ENCODE measurements around the gene HIRIP3.

DNA sequence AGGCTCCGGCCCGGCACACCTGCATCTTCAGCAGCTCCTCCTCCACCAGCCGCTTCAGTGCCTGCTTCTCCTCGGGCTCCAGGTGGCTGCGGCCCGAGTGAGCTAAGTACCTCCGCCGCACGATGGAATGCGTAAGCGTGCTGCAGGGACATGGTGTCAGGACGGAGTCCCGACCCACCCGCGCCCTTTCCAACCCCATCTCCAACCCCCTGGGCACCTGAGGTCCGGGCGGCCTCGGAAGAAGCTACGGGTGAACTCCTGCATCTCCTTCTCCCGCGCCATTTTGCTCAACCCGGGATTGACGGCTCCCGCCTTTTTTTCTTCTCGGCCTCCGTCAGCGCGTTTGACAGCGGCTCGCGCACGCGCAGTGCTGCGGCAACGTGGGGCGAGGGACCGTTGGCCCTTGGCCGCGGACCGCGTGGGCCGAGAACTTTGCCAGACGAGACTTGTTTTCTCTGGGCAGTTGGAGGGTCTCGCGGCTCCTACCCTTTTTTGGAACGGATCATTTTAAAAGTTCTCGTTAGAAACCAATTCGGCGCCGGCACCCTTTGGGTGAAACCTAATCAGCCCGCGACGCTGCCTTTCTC, at the start of gene HIRIP3:
- TF ChIP-seq EZH2 (IDR thresholded peaks at IDR 0.05; ENCODE audit: borderline replicate concordance, low read depth, low read length, severe bottlenecking) = no peak
- no peak for TF ChIP-seq FOS (IDR thresholded peaks at IDR 0.05; ENCODE audit: borderline replicate concordance, insufficient read depth, low read length)
- TF ChIP-seq, protein P1, sequence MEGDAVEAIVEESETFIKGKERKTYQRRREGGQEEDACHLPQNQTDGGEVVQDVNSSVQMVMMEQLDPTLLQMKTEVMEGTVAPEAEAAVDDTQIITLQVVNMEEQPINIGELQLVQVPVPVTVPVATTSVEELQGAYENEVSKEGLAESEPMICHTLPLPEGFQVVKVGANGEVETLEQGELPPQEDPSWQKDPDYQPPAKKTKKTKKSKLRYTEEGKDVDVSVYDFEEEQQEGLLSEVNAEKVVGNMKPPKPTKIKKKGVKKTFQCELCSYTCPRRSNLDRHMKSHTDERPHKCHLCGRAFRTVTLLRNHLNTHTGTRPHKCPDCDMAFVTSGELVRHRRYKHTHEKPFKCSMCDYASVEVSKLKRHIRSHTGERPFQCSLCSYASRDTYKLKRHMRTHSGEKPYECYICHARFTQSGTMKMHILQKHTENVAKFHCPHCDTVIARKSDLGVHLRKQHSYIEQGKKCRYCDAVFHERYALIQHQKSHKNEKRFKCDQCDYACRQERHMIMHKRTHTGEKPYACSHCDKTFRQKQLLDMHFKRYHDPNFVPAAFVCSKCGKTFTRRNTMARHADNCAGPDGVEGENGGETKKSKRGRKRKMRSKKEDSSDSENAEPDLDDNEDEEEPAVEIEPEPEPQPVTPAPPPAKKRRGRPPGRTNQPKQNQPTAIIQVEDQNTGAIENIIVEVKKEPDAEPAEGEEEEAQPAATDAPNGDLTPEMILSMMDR (IDR thresholded peaks at IDR 0.05; ENCODE audit: extremely low read depth in 1 of 2, insufficient read depth in 1 of 2, low read depth in 1 of 2, low read length in 2 of 2) = no peak
- TF ChIP-seq, protein P2, sequence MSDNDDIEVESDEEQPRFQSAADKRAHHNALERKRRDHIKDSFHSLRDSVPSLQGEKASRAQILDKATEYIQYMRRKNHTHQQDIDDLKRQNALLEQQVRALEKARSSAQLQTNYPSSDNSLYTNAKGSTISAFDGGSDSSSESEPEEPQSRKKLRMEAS (IDR thresholded peaks at IDR 0.05; ENCODE audit: insufficient read depth, insufficient read length) = no peak
- TF ChIP-seq POLR2A (IDR thresholded peaks at IDR 0.05; ENCODE audit: low read depth, low read length) = peak; percentile 80
- TF ChIP-seq GATA2 (IDR thresholded peaks at IDR 0.05; ENCODE audit: insufficient read depth, insufficient read length, low read depth, low read length) = no peak
- TF ChIP-seq JUN (IDR thresholded peaks at IDR 0.05; ENCODE audit: borderline replicate concordance, insufficient read depth, insufficient read length, low read depth) = no peak
- peak; percentile 46 for TF ChIP-seq POLR2AphosphoS5 (IDR thresholded peaks at IDR 0.05; ENCODE audit: insufficient read depth, low read depth, low read length)
